ENCODE data around the gene MACROD1. TPM values are rescaled to one million over a fixed set of nuclear protein-coding genes. Genes with fewer than 3 reads are reported as not detected.

Gene MACROD1
- total RNA-seq, 1 donor from 2014 or later, result 12.3 TPM

GRCh38 chr11:64117763-64118459 lies 48.0 kb downstream of the MACROD1 start:
- TF ChIP-seq CTCF (IDR thresholded peaks at IDR 0.05; ENCODE audit: insufficient read depth, low read length, poor library complexity, severe bottlenecking), result no peak
- no peak for DNase-seq (ENCODE audit: low read depth)

GRCh38 chr11:64115531-64116522 lies 50.1 kb downstream of the MACROD1 start:
- Histone ChIP-seq H3K36me3 (ENCODE audit: control insufficient read depth, insufficient read depth, low read length) (no peaks in the 10 kb centered on the region), H3K27me3 (ENCODE audit: control insufficient read depth, insufficient read depth, low read length) (peaks cover 27% of the 10 kb centered on the region), H3K4me3 (ENCODE audit: low read depth, low read length) (no peak overlapping the region)
- no peak for DNase-seq (ENCODE audit: low read depth)
- no peak for TF ChIP-seq CTCF (IDR thresholded peaks at IDR 0.05; ENCODE audit: insufficient read depth, low read length, poor library complexity, severe bottlenecking)

More at GRCh38 chr11:64117763-64118459, 48.0 kb downstream of the MACROD1 start:
- Histone ChIP-seq H3K27me3 (ENCODE audit: control insufficient read depth, insufficient read depth, low read length) (peaks cover 23% of the 10 kb centered on the region), H3K4me3 (ENCODE audit: low read depth, low read length) (no peak overlapping the region), H3K36me3 (ENCODE audit: control insufficient read depth, insufficient read depth, low read length) (no peaks in the 10 kb centered on the region)

- Histone ChIP-seq H3K4me3 (ENCODE audit: low read depth, low read length) (no peak overlapping the region), H3K27me3 (ENCODE audit: control insufficient read depth, insufficient read depth, low read length) (peaks cover 34% of the 10 kb centered on the region), H3K36me3 (ENCODE audit: control insufficient read depth, insufficient read depth, low read length) (no peaks in the 10 kb centered on the region)
- no peak for DNase-seq (ENCODE audit: low read depth)
- TF ChIP-seq CTCF (IDR thresholded peaks at IDR 0.05; ENCODE audit: insufficient read depth, low read length, poor library complexity, severe bottlenecking), result no peak
Observed at GRCh38 chr11:64114231-64114630, 51.7 kb downstream of the MACROD1 start.

- Histone ChIP-seq H3K27me3 (ENCODE audit: control insufficient read depth, insufficient read depth, low read length) (peaks cover 35% of the 10 kb centered on the region), H3K36me3 (ENCODE audit: control insufficient read depth, insufficient read depth, low read length) (no peaks in the 10 kb centered on the region)
- no peak for DNase-seq (ENCODE audit: low read depth)
Observed at GRCh38 chr11:64113462-64113780, 52.5 kb downstream of the MACROD1 start.

GRCh38 chr11:64112771-64113461 lies 53.0 kb downstream of the MACROD1 start:
- H3K27me3 ChIP-seq (ENCODE audit: control insufficient read depth, insufficient read depth, low read length), result peaks cover 35% of the 10 kb centered on the region
- DNase-seq (ENCODE audit: low read depth), result no peak
- TF ChIP-seq CTCF (IDR thresholded peaks at IDR 0.05; ENCODE audit: insufficient read depth, low read length, poor library complexity, severe bottlenecking), result no peak

More at GRCh38 chr11:64113462-64113780, 52.5 kb downstream of the MACROD1 start:
- H3K4me3 ChIP-seq (ENCODE audit: low read depth, low read length), result no peak overlapping the region
- TF ChIP-seq CTCF (IDR thresholded peaks at IDR 0.05; ENCODE audit: insufficient read depth, low read length, poor library complexity, severe bottlenecking), result no peak

More at GRCh38 chr11:64112771-64113461, 53.0 kb downstream of the MACROD1 start:
- H3K36me3 ChIP-seq (ENCODE audit: control insufficient read depth, insufficient read depth, low read length), result no peaks in the 10 kb centered on the region
- no peak overlapping the region for H3K4me3 ChIP-seq (ENCODE audit: low read depth, low read length)

All from kidney epithelial cell (primary cell).